ENCODE measurements around the gene SEC14L1.
"Not testable (repeated sequence)": the region's sequence is repeated elsewhere in the genome, so short reads cannot be mapped to it uniquely, and the experiment has no call there.

The SEC14L1 gene

GRCh38 chr17:77142689-77143088 lies 1.9 kb downstream of the SEC14L1 start:
- no peak for DNase-seq (ENCODE audit: low spot score)

- no peak for DNase-seq (ENCODE audit: low spot score)
Measured at GRCh38 chr17:77143306-77143705, 2.5 kb downstream of the SEC14L1 start.

GRCh38 chr17:77144227-77144626 lies 3.5 kb downstream of the SEC14L1 start:
- no peak for DNase-seq (ENCODE audit: low spot score)

DNA sequence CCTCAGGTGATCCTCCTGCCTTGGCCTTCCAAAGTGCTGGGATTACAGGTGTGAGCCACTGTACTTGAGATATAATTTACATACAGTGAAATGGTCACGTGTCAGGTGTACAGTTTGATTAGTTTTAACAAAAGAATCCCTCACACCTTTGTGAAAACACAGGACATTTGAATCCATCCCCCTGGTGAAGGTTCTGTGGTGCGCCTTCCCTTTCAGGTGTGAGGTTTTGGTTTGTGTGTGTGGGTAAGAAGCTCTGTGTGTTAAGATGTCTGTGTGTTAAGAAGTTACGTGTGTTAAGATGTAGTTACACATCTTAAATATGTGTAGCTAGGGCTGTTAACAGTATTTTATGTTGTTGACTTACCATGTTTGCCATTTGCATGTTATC lies 4.4 kb downstream of the SEC14L1 start:
- no peak for DNase-seq (ENCODE audit: low spot score)

- peak; percentile 60 for DNase-seq (ENCODE audit: low spot score)
Measured at GRCh38 chr17:77145612-77146245, 5.0 kb downstream of the SEC14L1 start.

GRCh38 chr17:77146246-77146632 lies 5.5 kb downstream of the SEC14L1 start:
- DNase-seq (ENCODE audit: low spot score): no peak

DNA sequence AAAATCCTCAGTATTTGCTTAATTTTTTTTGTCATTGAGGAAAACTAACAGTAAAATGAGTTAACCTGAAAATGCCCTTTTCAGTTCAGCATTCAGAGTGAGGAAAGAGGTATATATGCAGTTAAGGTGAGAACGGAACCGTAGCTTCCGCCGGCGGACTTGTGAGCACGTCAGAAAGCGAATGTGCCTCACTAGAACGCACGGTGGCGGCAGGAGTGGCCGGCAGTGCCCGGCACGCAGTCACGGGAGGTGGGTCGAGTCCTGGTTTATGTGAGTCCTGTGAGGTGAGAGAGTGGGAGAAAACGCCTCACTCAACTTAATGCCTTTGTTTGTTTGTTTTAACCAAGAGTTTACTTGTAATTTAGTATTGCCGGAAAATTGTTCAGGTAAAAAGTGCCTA lies 6.1 kb downstream of the SEC14L1 start:
- no peak for DNase-seq (ENCODE audit: low spot score)

GRCh38 chr17:77147357-77147801 lies 6.6 kb downstream of the SEC14L1 start:
- DNase-seq (ENCODE audit: low spot score): no peak

DNA sequence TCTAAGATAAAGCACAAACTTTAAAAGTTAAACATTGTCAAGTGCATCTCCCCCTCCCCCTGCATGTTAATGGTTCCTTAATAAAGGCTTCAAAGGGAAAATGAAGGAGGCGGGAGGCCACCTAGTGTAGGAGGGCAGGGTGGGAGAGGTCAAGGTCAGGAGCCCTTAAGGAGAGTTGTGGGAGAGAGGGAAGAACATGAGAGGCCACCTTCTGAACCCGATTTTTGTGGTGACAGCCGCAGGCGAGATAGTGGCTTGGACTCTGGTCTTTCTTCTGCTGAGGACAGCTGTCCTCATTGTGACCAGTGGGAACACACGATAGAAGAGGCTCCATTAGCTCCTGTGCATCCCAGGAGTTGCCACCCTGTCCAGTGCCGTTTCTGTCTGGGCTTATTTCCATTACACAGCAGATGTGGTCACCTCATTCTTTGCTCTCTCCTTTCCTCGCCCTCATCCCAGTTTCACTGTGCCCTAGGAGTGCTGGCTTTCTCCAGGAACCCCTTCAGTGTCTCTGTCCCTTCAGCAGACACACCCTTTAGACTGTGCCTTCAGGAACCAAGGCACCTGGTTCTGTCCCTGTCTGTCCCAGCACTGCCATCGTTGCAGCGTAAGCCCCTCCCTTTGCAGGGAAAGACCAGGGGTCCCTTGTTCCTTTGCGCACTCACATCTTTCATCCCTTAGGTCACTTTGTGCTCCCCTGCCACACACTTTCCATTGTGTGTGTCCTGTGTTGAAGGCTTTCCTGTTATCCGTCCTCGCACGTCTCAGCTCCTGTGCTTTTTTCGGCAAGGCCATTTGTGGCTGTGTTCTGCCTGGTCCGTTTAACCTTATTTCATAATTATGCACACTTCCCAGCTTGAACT lies 7.5 kb downstream of the SEC14L1 start:
- DNase-seq (ENCODE audit: low spot score): no peak

DNA sequence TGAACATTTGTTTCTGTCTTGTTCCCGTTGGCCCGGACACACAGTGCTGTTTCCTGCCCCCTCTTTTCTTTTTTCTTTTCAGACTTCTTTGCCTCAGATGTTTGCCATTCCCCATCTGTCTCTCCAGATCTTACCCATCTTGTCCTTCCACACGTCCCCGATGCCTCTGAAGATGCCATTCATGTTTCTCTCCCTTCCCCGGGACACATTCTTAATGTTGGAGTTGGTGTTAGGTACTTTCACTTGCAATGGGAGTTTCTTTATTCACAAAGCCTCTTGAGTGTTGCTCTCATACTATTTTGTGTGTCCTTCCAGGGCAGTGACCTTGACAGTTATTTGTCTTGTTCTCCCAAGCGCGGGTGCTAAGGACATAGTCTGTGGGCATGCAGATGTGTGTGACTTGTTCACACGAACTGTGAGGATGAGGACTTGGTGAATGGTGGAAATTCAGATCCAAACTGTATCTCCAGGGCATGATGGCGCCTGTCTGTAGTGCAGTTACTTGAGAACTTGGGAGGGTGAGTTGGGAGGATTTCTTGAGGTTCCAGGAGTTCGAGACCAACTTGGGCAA lies 8.3 kb downstream of the SEC14L1 start:
- DNase-seq (ENCODE audit: low spot score): no peak

GRCh38 chr17:77150196-77150595 lies 9.4 kb downstream of the SEC14L1 start:
- no peak for DNase-seq (ENCODE audit: low spot score)

DNA sequence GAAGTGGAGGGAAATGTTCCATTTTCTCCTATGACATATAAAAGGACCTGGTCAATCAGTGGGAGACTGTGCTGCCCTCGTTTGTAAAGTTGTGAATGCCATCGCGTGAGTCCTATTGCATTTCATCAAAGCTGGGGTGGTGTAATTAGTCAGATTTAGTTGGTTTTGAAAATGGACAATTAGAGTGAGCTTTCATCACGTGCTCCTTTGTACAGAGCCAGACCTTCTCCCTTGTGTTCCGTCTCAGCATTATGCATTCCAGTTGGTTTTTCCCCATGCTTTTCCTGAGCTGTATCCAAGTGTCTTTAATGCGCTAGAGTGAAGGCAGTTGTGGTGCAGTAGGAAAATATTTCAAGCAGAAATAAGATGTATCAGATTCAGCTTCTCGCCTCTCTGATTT lies 10.4 kb downstream of the SEC14L1 start:
- no peak for DNase-seq (ENCODE audit: low spot score)

GRCh38 chr17:77152056-77152455 lies 11.3 kb downstream of the SEC14L1 start:
- not testable (repeated sequence) for DNase-seq (ENCODE audit: low spot score)

DNA sequence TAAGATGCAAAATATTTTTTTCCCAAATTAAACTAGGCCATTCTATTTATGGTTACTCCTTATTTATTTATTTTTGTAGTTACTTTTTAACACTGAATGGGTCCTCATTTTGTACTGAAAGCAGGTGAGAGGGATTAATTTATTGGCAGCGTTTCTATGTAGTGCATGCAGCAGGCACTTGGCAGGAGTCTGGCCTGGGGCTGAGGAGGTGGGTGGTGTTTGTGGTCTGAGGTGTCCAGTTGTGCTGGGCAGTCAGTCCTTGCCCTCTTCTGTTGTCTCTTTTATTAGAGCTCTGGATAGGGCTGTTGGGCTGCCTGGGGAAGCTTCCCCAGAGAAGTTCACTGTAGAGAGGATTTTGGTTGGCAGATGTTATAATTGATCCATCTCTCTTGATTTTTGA lies 12.7 kb downstream of the SEC14L1 start:
- DNase-seq (ENCODE audit: low spot score): no peak

- no peak for DNase-seq (ENCODE audit: low spot score)
Measured at GRCh38 chr17:77153999-77154586, 13.3 kb downstream of the SEC14L1 start.

GRCh38 chr17:77155125-77155524 lies 14.4 kb downstream of the SEC14L1 start:
- DNase-seq (ENCODE audit: low spot score): no peak

DNA sequence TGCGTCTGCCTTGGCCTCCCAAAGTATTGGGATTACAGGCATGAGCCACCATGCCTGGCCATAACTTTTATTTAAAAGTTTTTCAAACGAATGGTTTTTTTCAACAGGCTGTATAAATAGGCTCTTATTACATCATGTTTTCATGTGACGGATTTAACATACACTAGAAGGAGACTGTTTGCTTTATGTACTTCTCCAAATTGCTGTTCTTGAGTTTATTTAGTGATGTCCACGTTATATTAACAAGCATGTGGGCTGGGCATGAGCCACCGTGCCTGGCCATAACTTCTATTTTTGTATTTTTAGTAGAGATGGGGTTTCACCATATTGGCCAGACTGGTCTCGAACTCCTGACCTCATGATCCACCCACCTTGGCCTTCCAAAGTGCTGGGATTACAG lies 17.0 kb downstream of the SEC14L1 start:
- not testable (repeated sequence) for DNase-seq (ENCODE audit: low spot score)

GRCh38 chr17:77160091-77160874 lies 19.5 kb downstream of the SEC14L1 start:
- no peak for DNase-seq (ENCODE audit: low spot score)

- DNase-seq (ENCODE audit: low spot score): no peak
Measured at GRCh38 chr17:77160875-77161530, 20.2 kb downstream of the SEC14L1 start.

DNA sequence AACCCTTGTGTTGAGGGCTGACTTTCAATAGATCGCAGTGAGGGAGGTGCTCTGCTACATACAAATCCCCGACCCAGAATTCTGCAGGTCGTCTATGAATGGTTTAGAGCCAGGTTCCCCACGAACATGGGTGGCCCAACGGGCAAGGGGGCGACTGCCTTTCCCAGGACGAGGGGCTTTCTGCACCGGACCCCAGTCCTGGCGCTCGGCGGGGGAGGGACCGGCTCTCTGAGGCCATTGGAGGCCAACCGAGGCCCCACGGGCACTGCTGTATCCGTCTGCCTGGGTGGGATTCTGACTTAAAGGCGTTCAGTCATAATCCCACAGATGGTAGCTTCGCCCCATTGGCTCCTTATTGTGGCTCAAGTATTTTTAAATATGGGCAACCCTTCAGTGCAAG lies 21.2 kb downstream of the SEC14L1 start:
- no peak for DNase-seq (ENCODE audit: low spot score)

- DNase-seq (ENCODE audit: low spot score): no peak
Measured at GRCh38 chr17:77163001-77163400, 22.2 kb downstream of the SEC14L1 start.
